Stimulated activated CD4-positive, alpha-beta T cell treated with anti-CD3 and anti-CD28 coated beads, TNF-alpha, amount 100 ng/mL, for 1 hour (primary cell): ENCODE measurements around the gene ARHGAP9.

Experiments used
- DNase-seq, 3 donors: peaks; one replicate each; pipeline ENCODE4 v3.0.0-alpha.2; 2020; ENCODE audit warnings: low read depth in 3 of 3, low spot score in 1 of 3

The ARHGAP9 gene

GRCh38 chr12:57473886-57474285 lies 5.8 kb downstream of the ARHGAP9 start:
- no peak for DNase-seq

- DNase-seq = no peak
Measured at GRCh38 chr12:57473392-57473791, 6.3 kb downstream of the ARHGAP9 start.

GRCh38 chr12:57472391-57472790 lies 7.3 kb downstream of the ARHGAP9 start:
- DNase-seq = no peak

GRCh38 chr12:57471661-57472060 lies 8.0 kb downstream of the ARHGAP9 start:
- DNase-seq = no peak

- DNase-seq = no peak
Measured at GRCh38 chr12:57470970-57471656, 8.6 kb downstream of the ARHGAP9 start.

GRCh38 chr12:57470286-57470969 lies 9.2 kb downstream of the ARHGAP9 start:
- DNase-seq = no peak

GRCh38 chr12:57469296-57470164 lies 10.1 kb downstream of the ARHGAP9 start:
- DNase-seq = no peak

GRCh38 chr12:57467915-57468314 lies 11.8 kb downstream of the ARHGAP9 start:
- DNase-seq = no peak

- no peak for DNase-seq
Measured at GRCh38 chr12:57467212-57467874, 12.3 kb downstream of the ARHGAP9 start.

GRCh38 chr12:57465747-57466505 lies 13.7 kb downstream of the ARHGAP9 start:
- no peak for DNase-seq

GRCh38 chr12:57465030-57465746 lies 14.5 kb downstream of the ARHGAP9 start:
- DNase-seq = no peak

- DNase-seq = no peak
Measured at GRCh38 chr12:57464569-57464968, 15.1 kb downstream of the ARHGAP9 start.

- no peak for DNase-seq
Measured at GRCh38 chr12:57462912-57463253, 16.8 kb downstream of the ARHGAP9 start.

- peak; percentile 75 to 83 (median 79) for DNase-seq
Measured at GRCh38 chr12:57462251-57462911, 17.3 kb downstream of the ARHGAP9 start.

- no peak for DNase-seq
Measured at GRCh38 chr12:57461917-57462250, 17.8 kb downstream of the ARHGAP9 start.

- DNase-seq = no peak
Measured at GRCh38 chr12:57461276-57461916, 18.3 kb downstream of the ARHGAP9 start.

- no peak for DNase-seq
Measured at GRCh38 chr12:57460841-57461275, 18.8 kb downstream of the ARHGAP9 start.

GRCh38 chr12:57460468-57460784 lies 19.2 kb downstream of the ARHGAP9 start:
- no peak for DNase-seq

GRCh38 chr12:57459750-57460467 lies 19.8 kb downstream of the ARHGAP9 start, which contains the start of gene GLI1:
Gene GLI1 (plus strand): TSS chr12:57459785. CDS start chr12:57463692, 3,907 bp downstream.
- no peak for DNase-seq
